Measurements from ENCODE around the gene RASSF5.

RASSF5 gene

GRCh38 chr1:206469933-206470691 is 37.2 kb upstream of the RASSF5 start, which contains the start of gene IKBKE:
Gene IKBKE (plus strand): TSS chr1:206470476. CDS start chr1:206473228, 2,752 bp downstream.
- TF ChIP-seq GATA3 (IDR thresholded peaks at IDR 0.05; ENCODE audit: low read depth, low read length) (no peak), GATA2 (IDR thresholded peaks at IDR 0.05; ENCODE audit: low read depth, low read length) (no peak)

GRCh38 chr1:206470692-206471414 is 36.5 kb upstream of the RASSF5 start:
- no peak for TF ChIP-seq GATA3 (IDR thresholded peaks at IDR 0.05; ENCODE audit: low read depth, low read length)
- TF ChIP-seq GATA2 (IDR thresholded peaks at IDR 0.05; ENCODE audit: low read depth, low read length), result no peak

- TF ChIP-seq GATA3 (IDR thresholded peaks at IDR 0.05; ENCODE audit: low read depth, low read length) (no peak), GATA2 (IDR thresholded peaks at IDR 0.05; ENCODE audit: low read depth, low read length) (no peak)
These were observed 35.9 kb upstream of the RASSF5 start for GRCh38 chr1:206471415-206471801.

DNA sequence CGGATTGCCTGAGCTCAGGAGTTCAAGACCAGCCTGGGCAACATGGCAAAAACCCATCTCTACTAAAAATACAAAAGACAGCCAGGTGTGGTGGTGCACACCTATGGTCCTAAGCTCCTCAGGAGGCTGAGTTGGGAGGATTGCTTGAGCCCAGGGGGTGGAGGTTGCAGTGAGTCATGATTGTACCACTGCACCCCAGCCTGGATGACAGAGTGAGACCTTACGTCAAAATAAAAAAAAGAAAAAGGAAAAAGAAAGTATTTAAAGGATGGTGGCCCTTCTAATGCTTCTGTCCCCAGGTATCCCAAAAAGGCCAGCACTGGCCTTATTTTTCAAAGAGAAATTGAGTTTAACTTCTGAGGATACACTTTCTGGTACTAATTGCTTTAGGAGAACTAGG is 35.3 kb upstream of the RASSF5 start:
- TF ChIP-seq GATA2 (IDR thresholded peaks at IDR 0.05; ENCODE audit: low read depth, low read length) (no peak), GATA3 (IDR thresholded peaks at IDR 0.05; ENCODE audit: low read depth, low read length) (no peak)

DNA sequence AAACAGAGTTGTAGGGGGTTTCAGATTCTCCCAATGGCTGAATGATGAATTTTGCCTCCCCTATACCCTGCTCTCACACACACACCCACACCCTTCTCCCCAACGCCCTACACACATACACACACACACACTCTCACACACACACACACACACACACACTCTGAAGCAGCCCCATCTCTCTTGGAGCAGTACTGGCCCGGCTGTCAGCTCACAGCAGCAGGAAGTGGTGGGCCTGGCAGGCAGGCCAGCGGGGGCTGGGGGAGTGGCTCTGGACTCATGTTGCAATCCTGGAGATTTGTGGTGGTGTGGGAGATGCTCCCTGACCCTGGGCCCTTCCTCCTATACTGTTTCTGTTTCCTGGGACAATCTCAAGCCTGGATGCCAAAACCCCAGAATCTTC is 34.9 kb upstream of the RASSF5 start:
- no peak for TF ChIP-seq GATA2 (IDR thresholded peaks at IDR 0.05; ENCODE audit: low read depth, low read length)
- TF ChIP-seq GATA3 (IDR thresholded peaks at IDR 0.05; ENCODE audit: low read depth, low read length), result no peak

- TF ChIP-seq GATA2 (IDR thresholded peaks at IDR 0.05; ENCODE audit: low read depth, low read length), result no peak
- TF ChIP-seq GATA3 (IDR thresholded peaks at IDR 0.05; ENCODE audit: low read depth, low read length), result no peak
These were observed 34.4 kb upstream of the RASSF5 start for GRCh38 chr1:206472886-206473285.

- TF ChIP-seq GATA3 (IDR thresholded peaks at IDR 0.05; ENCODE audit: low read depth, low read length) (no peak), GATA2 (IDR thresholded peaks at IDR 0.05; ENCODE audit: low read depth, low read length) (no peak)
These were observed 31.3 kb upstream of the RASSF5 start for GRCh38 chr1:206476058-206476457.

DNA sequence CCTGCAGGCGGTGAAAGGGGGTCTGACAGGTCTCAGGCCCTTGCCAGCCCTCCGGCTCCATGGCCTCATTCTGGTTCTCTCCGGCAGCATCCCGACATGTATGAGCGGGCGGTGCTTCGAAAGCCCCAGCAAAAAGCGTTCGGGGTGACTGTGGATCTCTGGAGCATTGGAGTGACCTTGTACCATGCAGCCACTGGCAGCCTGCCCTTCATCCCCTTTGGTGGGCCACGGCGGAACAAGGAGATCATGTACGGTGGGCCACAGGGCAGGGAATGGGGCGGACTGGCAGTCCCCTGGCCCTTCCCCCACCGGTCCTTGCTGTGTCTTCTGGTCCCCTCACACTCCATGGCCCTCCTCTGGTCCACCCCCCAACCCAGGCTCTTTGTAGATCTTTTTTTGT is 30.7 kb upstream of the RASSF5 start:
- TF ChIP-seq GATA3 (IDR thresholded peaks at IDR 0.05; ENCODE audit: low read depth, low read length) (no peak), GATA2 (IDR thresholded peaks at IDR 0.05; ENCODE audit: low read depth, low read length) (no peak)

- TF ChIP-seq GATA2 (IDR thresholded peaks at IDR 0.05; ENCODE audit: low read depth, low read length) (no peak), GATA3 (IDR thresholded peaks at IDR 0.05; ENCODE audit: low read depth, low read length) (no peak)
These were observed 30.2 kb upstream of the RASSF5 start for GRCh38 chr1:206477110-206477509.

DNA sequence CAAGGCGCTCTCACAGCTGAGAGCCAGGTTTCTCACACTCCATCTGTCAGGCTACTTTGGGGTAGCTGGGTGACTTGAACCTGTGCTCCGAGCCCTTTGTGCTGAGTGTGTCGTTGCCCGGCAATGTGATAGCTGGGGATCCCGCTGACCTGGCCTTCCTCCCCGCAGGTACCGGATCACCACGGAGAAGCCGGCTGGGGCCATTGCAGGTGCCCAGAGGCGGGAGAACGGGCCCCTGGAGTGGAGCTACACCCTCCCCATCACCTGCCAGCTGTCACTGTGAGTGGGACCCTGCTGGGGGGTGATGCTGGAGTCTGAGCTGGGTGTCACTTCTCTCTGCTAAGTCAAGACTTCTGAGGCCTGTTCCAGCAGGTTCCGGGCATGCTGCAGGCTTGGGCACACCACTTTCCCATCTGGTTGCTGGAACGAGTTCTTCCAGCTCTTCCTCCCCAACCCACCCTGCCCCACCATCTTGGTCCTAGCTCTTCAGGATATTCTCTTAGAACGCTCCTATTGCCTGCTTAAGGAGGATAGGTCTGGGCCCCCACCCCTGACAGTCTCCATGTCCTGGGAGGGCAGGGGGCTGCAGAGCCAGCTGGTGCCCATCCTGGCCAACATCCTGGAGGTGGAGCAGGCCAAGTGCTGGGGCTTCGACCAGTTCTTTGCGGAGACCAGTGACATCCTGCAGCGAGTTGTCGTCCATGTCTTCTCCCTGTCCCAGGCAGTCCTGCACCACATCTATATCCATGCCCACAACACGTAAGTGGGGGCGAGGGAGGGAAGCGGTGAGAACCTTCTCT is 29.6 kb upstream of the RASSF5 start:
- TF ChIP-seq GATA2 (IDR thresholded peaks at IDR 0.05; ENCODE audit: low read depth, low read length), result no peak
- TF ChIP-seq GATA3 (IDR thresholded peaks at IDR 0.05; ENCODE audit: low read depth, low read length), result no peak

DNA sequence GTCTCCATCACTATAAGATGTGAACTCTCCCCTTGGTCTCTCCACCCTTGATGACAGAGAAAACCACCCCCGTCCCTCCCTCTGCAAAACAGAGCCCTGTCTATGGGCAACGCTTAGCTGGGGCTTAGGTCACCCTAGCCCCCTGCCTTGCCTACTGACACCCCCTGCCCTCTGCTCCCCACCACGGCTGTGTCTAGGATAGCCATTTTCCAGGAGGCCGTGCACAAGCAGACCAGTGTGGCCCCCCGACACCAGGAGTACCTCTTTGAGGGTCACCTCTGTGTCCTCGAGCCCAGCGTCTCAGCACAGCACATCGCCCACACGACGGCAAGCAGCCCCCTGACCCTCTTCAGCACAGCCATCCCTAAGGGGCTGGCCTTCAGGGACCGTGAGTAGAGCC is 28.6 kb upstream of the RASSF5 start:
- TF ChIP-seq GATA3 (IDR thresholded peaks at IDR 0.05; ENCODE audit: low read depth, low read length), result no peak
- TF ChIP-seq GATA2 (IDR thresholded peaks at IDR 0.05; ENCODE audit: low read depth, low read length), result no peak

DNA sequence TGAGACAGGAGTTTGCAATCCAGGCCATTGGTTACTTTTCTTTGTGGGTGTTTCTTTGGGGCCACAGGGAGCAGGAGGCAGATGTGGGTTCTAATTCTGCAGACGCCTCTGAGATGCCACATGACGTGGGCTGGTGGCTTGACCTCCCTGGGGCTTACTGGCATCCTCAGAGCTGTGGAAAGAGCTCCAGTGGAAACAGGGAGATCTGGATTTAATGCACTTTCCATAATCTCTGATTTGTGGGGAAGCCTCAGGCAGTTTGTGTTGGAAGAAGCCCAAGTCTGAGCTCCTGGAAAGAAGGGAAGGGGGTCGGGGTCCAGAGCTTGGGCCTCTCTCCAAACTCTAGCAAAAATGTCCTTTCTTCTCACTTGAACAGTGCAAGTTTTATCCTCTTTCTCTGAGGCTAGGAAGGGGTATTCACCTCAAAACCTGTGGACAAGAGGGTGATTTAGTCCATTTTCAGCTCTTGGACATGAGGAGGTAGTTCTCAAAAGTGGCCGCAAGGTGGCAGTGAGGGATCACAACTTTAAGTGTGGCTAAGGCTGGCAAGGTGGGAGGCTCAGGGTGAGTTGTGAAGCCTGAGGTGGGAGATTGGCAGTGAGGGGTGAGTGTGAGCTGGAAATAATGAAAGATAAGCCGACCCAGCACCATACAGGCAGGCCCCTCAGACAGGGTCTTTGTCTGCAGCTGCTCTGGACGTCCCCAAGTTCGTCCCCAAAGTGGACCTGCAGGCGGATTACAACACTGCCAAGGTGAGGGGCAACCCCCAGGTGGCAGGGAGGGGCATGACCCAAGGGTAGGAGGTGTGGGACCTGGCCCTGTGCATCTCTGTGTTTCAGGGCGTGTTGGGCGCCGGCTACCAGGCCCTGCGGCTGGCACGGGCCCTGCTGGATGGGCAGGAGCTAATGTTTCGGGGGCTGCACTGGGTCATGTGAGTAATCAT is 27.9 kb upstream of the RASSF5 start:
- TF ChIP-seq GATA3 (IDR thresholded peaks at IDR 0.05; ENCODE audit: low read depth, low read length) (no peak), GATA2 (IDR thresholded peaks at IDR 0.05; ENCODE audit: low read depth, low read length) (peak; percentile 55)

DNA sequence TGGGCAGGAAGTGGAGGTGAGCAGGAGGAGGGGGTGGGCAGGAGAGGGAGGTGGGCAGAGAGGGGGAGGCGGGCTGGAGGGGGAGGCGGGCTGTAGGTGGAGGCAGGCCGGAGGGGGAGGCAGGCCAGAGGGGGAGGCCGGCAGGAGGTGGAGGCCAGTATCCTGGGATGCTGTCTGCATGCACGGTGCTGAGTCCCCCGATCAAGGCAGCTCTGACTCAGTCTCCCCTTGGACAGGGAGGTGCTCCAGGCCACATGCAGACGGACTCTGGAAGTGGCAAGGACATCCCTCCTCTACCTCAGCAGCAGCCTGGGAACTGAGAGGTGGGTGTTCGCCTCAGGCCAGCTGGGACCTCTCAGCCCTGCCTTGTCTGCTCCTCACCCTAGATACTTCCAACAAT is 27.1 kb upstream of the RASSF5 start:
- no peak for TF ChIP-seq GATA2 (IDR thresholded peaks at IDR 0.05; ENCODE audit: low read depth, low read length)
- no peak for TF ChIP-seq GATA3 (IDR thresholded peaks at IDR 0.05; ENCODE audit: low read depth, low read length)

All from SH-SY5Y (cell line).